ENCODE data around the gene KLHL33. TPM values are rescaled to one million over a fixed set of nuclear protein-coding genes. Genes with fewer than 3 reads are reported as not detected.

Gene KLHL33, protein sequence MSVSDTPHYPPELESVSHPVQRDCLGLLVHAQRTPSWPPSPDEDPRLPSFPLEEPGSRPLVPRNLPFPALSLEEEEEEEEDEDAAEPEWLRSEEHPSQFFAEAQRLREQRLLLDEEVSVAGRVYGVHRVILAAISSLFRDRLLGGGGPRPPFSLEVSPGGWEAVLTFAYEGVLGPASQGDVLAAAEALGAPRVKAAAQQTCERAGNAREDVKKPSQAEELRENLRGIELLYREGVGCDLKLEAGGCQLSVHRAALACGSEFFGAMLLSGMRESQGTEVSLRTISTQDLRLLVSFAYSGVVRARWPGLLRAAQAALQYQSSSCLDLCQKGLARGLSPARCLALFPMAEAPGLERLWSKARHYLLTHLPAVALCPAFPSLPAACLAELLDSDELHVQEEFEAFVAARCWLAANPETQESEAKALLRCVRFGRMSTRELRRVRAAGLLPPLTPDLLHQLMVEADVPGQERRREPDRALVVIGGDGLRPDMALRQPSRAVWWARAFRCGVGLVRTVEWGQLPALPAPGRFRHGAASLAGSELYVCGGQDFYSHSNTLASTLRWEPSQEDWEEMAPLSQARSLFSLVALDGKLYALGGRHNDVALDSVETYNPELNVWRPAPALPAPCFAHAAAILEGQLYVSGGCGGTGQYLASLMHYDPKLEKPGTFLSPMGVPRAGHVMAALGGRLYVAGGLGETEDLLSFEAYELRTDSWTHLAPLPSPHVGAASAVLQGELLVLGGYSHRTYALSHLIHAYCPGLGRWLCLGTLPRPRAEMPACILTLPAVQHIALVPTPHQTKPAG
- polyA plus RNA-seq (2013) = 0.09 TPM

DNA sequence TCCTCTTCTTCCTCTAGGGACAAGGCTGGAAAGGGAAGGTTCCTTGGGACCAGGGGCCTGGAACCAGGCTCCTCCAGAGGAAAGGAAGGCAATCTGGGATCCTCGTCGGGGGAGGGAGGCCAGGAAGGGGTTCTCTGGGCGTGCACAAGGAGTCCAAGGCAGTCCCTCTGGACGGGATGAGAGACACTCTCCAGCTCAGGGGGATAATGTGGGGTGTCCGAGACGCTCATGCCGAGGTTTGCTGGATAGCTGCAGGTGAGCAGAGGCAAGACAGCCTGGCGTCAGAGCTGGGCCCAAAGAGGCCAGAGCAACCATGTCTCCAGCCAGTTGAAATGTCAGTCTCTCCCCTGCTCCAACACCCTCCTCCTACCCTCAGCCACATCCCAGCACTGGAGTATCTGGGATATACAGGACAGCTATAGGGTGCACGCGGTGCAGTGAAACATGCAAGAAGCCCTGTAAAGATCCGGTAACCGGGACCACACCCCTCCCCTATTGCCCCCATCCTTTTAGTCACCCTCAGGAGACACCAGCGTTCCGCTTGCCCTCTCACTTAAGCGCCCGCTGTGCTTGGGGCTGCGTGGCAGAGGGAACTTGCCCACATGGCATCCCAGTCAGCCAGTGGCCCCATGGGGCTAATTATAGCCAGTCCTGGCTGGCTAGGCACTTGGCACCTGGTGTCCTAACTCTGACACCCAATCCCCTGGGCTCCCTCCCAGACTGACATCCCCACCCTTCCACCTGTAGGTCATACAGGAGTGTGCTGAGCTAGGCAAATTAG, at the start of gene KLHL33:
TSS of gene KLHL33 (minus strand) at position 585 of the 781 bp plus-strand sequence. CDS start at position 230, 355 bp downstream.
- H3K27ac ChIP-seq (ENCODE audit: insufficient read depth in 1 of 2, low read depth in 1 of 2, low read length in 2 of 2, poor library complexity in 1 of 2, severe bottlenecking in 2 of 2) = no peak within 1 kb of the TSS
- peaks cover 0 to 2% (median 0%) of the 10 kb centered on the region in 5 experiments for H3K9me3 ChIP-seq (ENCODE audit: control extremely low read depth in 1 of 5, control insufficient read depth in 4 of 5, insufficient read depth in 2 of 5, low read depth in 1 of 5, low read length in 4 of 5)
- no peaks in the 10 kb centered on the region for H3K27me3 ChIP-seq (replicated peaks in 2 of 5; ENCODE audit: control insufficient read depth in 4 of 5, insufficient read depth in 5 of 5, low read length in 4 of 5)
- ChIA-PET POLR2A (no interaction called here), CTCF (interaction anchor here (0.9 to 1.4 kb wide), 2 partner anchors 13 to 20 kb away, joined by 3 to 4 read pairs; no protein-coding TSS in a partner anchor)
- no peaks in the 10 kb centered on the region for H3K36me3 ChIP-seq (ENCODE audit: control insufficient read depth in 4 of 4, insufficient read depth in 4 of 4, low read length in 3 of 4)
- no peak for DNase-seq
- H3K4me1 ChIP-seq (ENCODE audit: control extremely low read depth in 1 of 4, control insufficient read depth in 4 of 4, insufficient read depth in 4 of 4, low read length in 3 of 4) = peaks cover 5 to 20% (median 13%) of the 10 kb centered on the region in 4 experiments
- no peak within 1 kb of the TSS for H3K4me3 ChIP-seq (ENCODE audit: control insufficient read depth in 1 of 7, extremely low read depth in 1 of 7, insufficient read depth in 4 of 7, low read depth in 2 of 7, low read length in 6 of 7)
- 98% methylated on average over 11 of the region's 17 CpGs for WGBS (ENCODE audit: insufficient coverage)

DNA sequence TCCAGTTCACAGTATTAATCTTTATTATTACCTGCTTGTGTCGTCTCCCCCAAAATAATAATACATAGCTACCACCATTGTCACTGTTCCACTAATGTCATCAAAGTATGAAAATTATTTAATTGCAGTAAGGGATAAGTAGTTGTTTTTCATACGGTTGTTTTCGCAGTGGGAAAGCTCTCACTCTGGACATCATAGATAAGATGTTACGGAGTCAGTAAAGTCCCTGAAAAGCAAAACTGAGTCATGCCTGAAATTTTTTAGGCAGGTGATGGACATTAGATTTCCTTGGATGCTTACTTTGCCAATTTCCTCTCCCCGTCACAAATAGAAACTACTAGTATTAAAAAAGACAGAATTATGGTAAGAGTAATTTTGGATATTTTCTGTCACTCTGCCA, 46.4 kb upstream of the KLHL33 start:
- ChIA-PET POLR2A (no interaction called here), CTCF (interaction anchor here (0.9 kb wide), 1 partner anchor 67 kb away, joined by 3 read pairs; no protein-coding TSS in a partner anchor)
- WGBS (ENCODE audit: insufficient coverage) = 95% methylated on average over 3 of the region's 5 CpGs
- H3K27me3 ChIP-seq (replicated peaks in 2 of 5; ENCODE audit: control insufficient read depth in 4 of 5, insufficient read depth in 5 of 5, low read length in 4 of 5) = no peaks in the 10 kb centered on the region
- no peak for DNase-seq
- no peak overlapping the region for H3K4me3 ChIP-seq (ENCODE audit: control insufficient read depth in 1 of 7, extremely low read depth in 1 of 7, insufficient read depth in 4 of 7, low read depth in 2 of 7, low read length in 6 of 7)
- H3K4me1 ChIP-seq (ENCODE audit: control extremely low read depth in 1 of 4, control insufficient read depth in 4 of 4, insufficient read depth in 4 of 4, low read length in 3 of 4) = peaks cover 6 to 20% (median 15%) of the 10 kb centered on the region in 4 experiments
- peaks cover 0 to 11% (median 1%) of the 10 kb centered on the region in 4 experiments for H3K36me3 ChIP-seq (ENCODE audit: control insufficient read depth in 4 of 4, insufficient read depth in 4 of 4, low read length in 3 of 4)
- no peak overlapping the region for H3K27ac ChIP-seq (ENCODE audit: insufficient read depth in 1 of 2, low read depth in 1 of 2, low read length in 2 of 2, poor library complexity in 1 of 2, severe bottlenecking in 2 of 2)
- no peaks in the 10 kb centered on the region for H3K9me3 ChIP-seq (ENCODE audit: control extremely low read depth in 1 of 5, control insufficient read depth in 4 of 5, insufficient read depth in 2 of 5, low read depth in 1 of 5, low read length in 4 of 5)

DNA sequence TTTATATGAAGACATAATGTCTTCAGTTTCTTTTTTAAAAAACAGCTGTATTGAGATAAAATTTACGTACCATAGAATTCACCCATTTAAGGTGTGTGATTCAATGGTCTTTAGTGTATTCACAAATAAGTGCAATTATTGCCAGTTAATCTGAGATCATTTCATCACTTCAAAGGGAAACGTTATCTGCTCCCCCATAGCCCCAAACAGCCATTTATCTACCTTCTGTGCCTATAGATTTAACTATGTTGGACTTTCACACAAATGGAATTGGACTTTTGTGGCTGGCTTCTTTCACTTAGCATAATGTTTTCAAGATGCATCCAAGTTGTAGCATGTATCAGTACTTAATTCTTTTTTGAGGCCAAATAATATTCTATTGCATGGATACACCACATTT, 42.9 kb upstream of the KLHL33 start:
- WGBS (ENCODE audit: insufficient coverage) = 86% methylated on average over 1 of the region's 2 CpGs
- H3K27ac ChIP-seq (ENCODE audit: insufficient read depth in 1 of 2, low read depth in 1 of 2, low read length in 2 of 2, poor library complexity in 1 of 2, severe bottlenecking in 2 of 2) = peak overlapping the region in 1 of 2 experiments; percentile 0
- ChIA-PET CTCF (interaction anchor here (1.0 to 2.4 kb wide), 5 partner anchors 9 to 68 kb away, joined by 3 to 7 read pairs (median 4); partner anchors contain the start of genes PNP and TEP1), POLR2A (no interaction called here)
- no peaks in the 10 kb centered on the region for H3K27me3 ChIP-seq (replicated peaks in 2 of 5; ENCODE audit: control insufficient read depth in 4 of 5, insufficient read depth in 5 of 5, low read length in 4 of 5)
- no peaks in the 10 kb centered on the region for H3K9me3 ChIP-seq (ENCODE audit: control extremely low read depth in 1 of 5, control insufficient read depth in 4 of 5, insufficient read depth in 2 of 5, low read depth in 1 of 5, low read length in 4 of 5)
- peaks cover 8 to 26% (median 23%) of the 10 kb centered on the region in 4 experiments for H3K4me1 ChIP-seq (ENCODE audit: control extremely low read depth in 1 of 4, control insufficient read depth in 4 of 4, insufficient read depth in 4 of 4, low read length in 3 of 4)
- H3K36me3 ChIP-seq (ENCODE audit: control insufficient read depth in 4 of 4, insufficient read depth in 4 of 4, low read length in 3 of 4) = peaks cover 11 to 45% (median 27%) of the 10 kb centered on the region in 4 experiments
- no peak for DNase-seq
- no peak overlapping the region for H3K4me3 ChIP-seq (ENCODE audit: control insufficient read depth in 1 of 7, extremely low read depth in 1 of 7, insufficient read depth in 4 of 7, low read depth in 2 of 7, low read length in 6 of 7)

DNA sequence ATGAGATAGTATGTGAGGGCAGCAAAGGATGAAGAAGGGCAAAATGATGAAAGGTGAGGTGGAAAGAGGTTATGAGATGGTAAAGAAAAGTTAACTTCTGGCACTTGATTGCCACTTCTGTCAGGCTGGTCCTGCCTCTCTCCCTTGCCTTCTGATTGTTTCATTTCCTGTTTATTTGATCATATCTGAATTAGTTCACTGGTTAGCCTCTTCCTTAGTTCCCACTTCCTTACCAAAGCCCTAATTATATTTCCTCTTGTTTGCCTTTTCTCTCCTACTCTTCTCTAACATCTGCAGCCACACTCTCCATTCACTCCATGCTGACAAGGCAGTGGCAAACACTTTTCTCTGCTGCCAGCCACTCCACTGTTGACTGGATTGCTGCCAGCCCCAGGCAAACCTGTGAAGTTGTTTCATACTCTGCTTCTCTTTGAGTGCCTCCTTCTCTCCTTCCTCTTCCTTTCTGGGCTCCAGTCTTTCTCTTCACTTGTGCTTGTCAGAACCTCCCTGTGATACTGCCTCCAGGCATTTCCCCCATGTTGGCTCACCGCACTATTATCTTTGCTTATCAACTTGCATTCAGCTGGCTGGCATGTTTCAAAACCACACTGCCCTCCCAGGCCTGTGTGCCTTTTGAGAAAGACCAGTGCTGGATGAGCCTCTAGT, 41.4 kb upstream of the KLHL33 start:
- H3K4me3 ChIP-seq (ENCODE audit: control insufficient read depth in 1 of 7, extremely low read depth in 1 of 7, insufficient read depth in 4 of 7, low read depth in 2 of 7, low read length in 6 of 7) = peak overlapping the region in 2 of 7 experiments; percentile 13 to 20

DNA sequence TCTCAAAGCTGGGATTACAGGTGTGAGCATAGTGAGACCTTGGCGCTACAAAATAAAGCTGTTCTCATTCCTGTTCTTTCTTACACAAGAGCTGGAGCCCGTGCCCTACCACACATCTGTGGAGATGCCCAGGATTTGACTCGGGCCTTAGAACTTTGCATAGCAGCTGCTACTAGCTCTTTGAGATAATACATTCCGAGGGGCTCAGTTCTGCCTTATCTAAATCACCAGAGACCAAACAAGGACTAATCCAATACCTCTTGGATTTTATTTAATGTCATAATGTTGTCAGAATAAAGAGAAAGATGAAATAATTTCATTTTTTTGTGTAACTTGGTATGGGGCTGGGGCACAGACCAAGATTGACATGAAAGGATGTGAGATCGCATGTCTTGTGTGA, 40.8 kb upstream of the KLHL33 start:
- peak overlapping the region in 2 of 7 experiments; percentile 1 to 2 for H3K4me3 ChIP-seq (ENCODE audit: control insufficient read depth in 1 of 7, extremely low read depth in 1 of 7, insufficient read depth in 4 of 7, low read depth in 2 of 7, low read length in 6 of 7)
- CTCF ChIA-PET = interaction anchor here (0.7 to 1.4 kb wide), 2 partner anchors 35 to 42 kb away, joined by 3 to 4 read pairs; no protein-coding TSS in a partner anchor

More for the DNA sequence above, 41.4 kb upstream of the KLHL33 start:
- peaks cover 17 to 59% (median 38%) of the 10 kb centered on the region in 4 experiments for H3K36me3 ChIP-seq (ENCODE audit: control insufficient read depth in 4 of 4, insufficient read depth in 4 of 4, low read length in 3 of 4)
- H3K4me1 ChIP-seq (ENCODE audit: control extremely low read depth in 1 of 4, control insufficient read depth in 4 of 4, insufficient read depth in 4 of 4, low read length in 3 of 4) = peaks cover 8 to 26% (median 23%) of the 10 kb centered on the region in 4 experiments
- peak; percentile 83 to 96 (median 92) for DNase-seq
- POLR2A ChIA-PET = interaction anchor here (1.3 to 1.4 kb wide), 3 partner anchors 8 to 21 kb away, joined by 3 to 7 read pairs (median 4); partner anchors contain the start of gene PNP
- no peaks in the 10 kb centered on the region for H3K9me3 ChIP-seq (ENCODE audit: control extremely low read depth in 1 of 5, control insufficient read depth in 4 of 5, insufficient read depth in 2 of 5, low read depth in 1 of 5, low read length in 4 of 5)
- no peaks in the 10 kb centered on the region for H3K27me3 ChIP-seq (replicated peaks in 2 of 5; ENCODE audit: control insufficient read depth in 4 of 5, insufficient read depth in 5 of 5, low read length in 4 of 5)
- WGBS (ENCODE audit: insufficient coverage) = 0% methylated on average over 1 of the region's 1 CpG
- H3K27ac ChIP-seq (ENCODE audit: insufficient read depth in 1 of 2, low read depth in 1 of 2, low read length in 2 of 2, poor library complexity in 1 of 2, severe bottlenecking in 2 of 2) = peak overlapping the region; percentile 10 to 52
- CTCF ChIA-PET = no interaction called here

More for the DNA sequence above, 40.8 kb upstream of the KLHL33 start:
- no peaks in the 10 kb centered on the region for H3K9me3 ChIP-seq (ENCODE audit: control extremely low read depth in 1 of 5, control insufficient read depth in 4 of 5, insufficient read depth in 2 of 5, low read depth in 1 of 5, low read length in 4 of 5)
- peaks cover 17 to 65% (median 42%) of the 10 kb centered on the region in 4 experiments for H3K36me3 ChIP-seq (ENCODE audit: control insufficient read depth in 4 of 4, insufficient read depth in 4 of 4, low read length in 3 of 4)
- POLR2A ChIA-PET = interaction anchor here (1.3 kb wide), 1 partner anchor 20 kb away, joined by 3 read pairs; no protein-coding TSS in a partner anchor
- H3K27me3 ChIP-seq (replicated peaks in 2 of 5; ENCODE audit: control insufficient read depth in 4 of 5, insufficient read depth in 5 of 5, low read length in 4 of 5) = no peaks in the 10 kb centered on the region
- DNase-seq = peak in 2 of 3 donors; percentile 36 to 49
- H3K4me1 ChIP-seq (ENCODE audit: control extremely low read depth in 1 of 4, control insufficient read depth in 4 of 4, insufficient read depth in 4 of 4, low read length in 3 of 4) = peaks cover 8 to 26% (median 24%) of the 10 kb centered on the region in 4 experiments
- H3K27ac ChIP-seq (ENCODE audit: insufficient read depth in 1 of 2, low read depth in 1 of 2, low read length in 2 of 2, poor library complexity in 1 of 2, severe bottlenecking in 2 of 2) = peak overlapping the region in 1 of 2 experiments; percentile 52
- WGBS (ENCODE audit: insufficient coverage) = 61% methylated on average over 4 of the region's 5 CpGs
